Prostate gland (tissue), 2 donors: ENCODE results near the gene CRYZL1. TPM values are rescaled to one million over a fixed set of nuclear protein-coding genes. Genes with fewer than 3 reads are reported as not detected.

Source experiments
- DNase-seq: peaks from one replicate; pipeline ENCODE4 v3.0.0-alpha.2; 2019; ENCODE audit warnings: low spot score
- H3K27ac ChIP-seq, 2 donors: fragments of 200-600 bp; sonication (generic); 2 replicates each; pipeline ENCODE4 v1.5.1; 2017 to 2019
- H3K27me3 ChIP-seq: fragments of 200-600 bp; sonication (generic); replicated peaks from 2 replicates; pipeline ENCODE4 v1.5.1; 2019; ENCODE audit not compliant: insufficient read depth
- H3K36me3 ChIP-seq, 2 donors: fragments of 200-600 bp; sonication (generic); 1 replicate in 1 of 2; 2 replicates in 1 of 2; pipeline versions ENCODE4 v1.5.1 to v1.8.1; 2017 to 2019
- H3K4me1 ChIP-seq: fragments of 200-600 bp; sonication (generic); replicated peaks from 2 replicates; pipeline ENCODE4 v1.5.1; 2019
- H3K4me3 ChIP-seq, 2 donors: fragments of 200-600 bp; sonication (generic); 2 replicates each; pipeline ENCODE4 v1.5.1; 2017 to 2019
- H3K9me3 ChIP-seq: fragments of 200-600 bp; sonication (generic); 2 replicates; pipeline ENCODE4 v1.5.1; 2017
- CTCF ChIP-seq, 4 experiments: fragments of 200-600 bp in 2 of 4; fragments of 450-650 bp in 2 of 4; sonication (generic) in 2 of 4; IDR thresholded peaks; 1 replicate in 3 of 4; 2 replicates in 1 of 4; pipeline ENCODE4 v1.5.1; 2016 to 2019; ENCODE audit warnings: antibody characterized with exemption in 4 of 4, mild to moderate bottlenecking in 2 of 4, moderate library complexity in 2 of 4
- POLR2A ChIP-seq: fragments of 450-650 bp; IDR thresholded peaks from one replicate; pipeline ENCODE4 v1.6.1; 2016; ENCODE audit warnings: antibody characterized with exemption, mild to moderate bottlenecking
- POLR2AphosphoS5 ChIP-seq: sonication (generic); formaldehyde crosslinking; IDR thresholded peaks from one replicate; pipeline ENCODE4 v1.6.1; 2017; ENCODE audit warnings: antibody characterized with exemption
- WGBS: methylation state at CpG from one replicate; pipeline ENCODE4 v1.1.5; 2018; 5-methylcytosine and 5-hydroxymethylcytosine counted together
- intact Hi-C: fragments of 100-400 bp; cut with DNase I; formaldehyde crosslinking; loops from one replicate; pipeline ENCODE4 v1.14.2; 2022
- total RNA-seq, 2 donors: library from RNA; depleted of rRNA; stranded (reverse); fragments of >200 nt; gene quantifications; one replicate each; pipeline ENCODE4 v1.1.0, GENCODE V29; 2016

CRYZL1 gene
- total RNA-seq, 2 donors from 2014 or later: 22.3 to 28.9 TPM

GRCh38 chr21:33540711-33541104 is 100.8 kb downstream of the CRYZL1 start:
- H3K9me3 ChIP-seq: no peaks in the 10 kb centered on the region
- H3K4me3 ChIP-seq: no peak overlapping the region
- no peaks in the 10 kb centered on the region for H3K27me3 ChIP-seq
- no peak for TF ChIP-seq POLR2A
- TF ChIP-seq CTCF (IDR thresholded peaks at IDR 0.05): no peak
- TF ChIP-seq POLR2AphosphoS5: no peak
- intact Hi-C loops: no loop called here
- DNase-seq: no peak
- no peaks in the 10 kb centered on the region for H3K4me1 ChIP-seq
- no peak overlapping the region for H3K27ac ChIP-seq
- WGBS: 72% methylated on average over 3 of the region's 3 CpGs
- H3K36me3 ChIP-seq: no peaks in the 10 kb centered on the region

- Histone ChIP-seq H3K9me3 (no peaks in the 10 kb centered on the region), H3K4me3 (no peak overlapping the region), H3K4me1 (no peaks in the 10 kb centered on the region), H3K36me3 (no peaks in the 10 kb centered on the region), H3K27ac (no peak overlapping the region), H3K27me3 (no peaks in the 10 kb centered on the region)
- DNase-seq: no peak
- 81% methylated on average over 4 of the region's 4 CpGs for WGBS
- intact Hi-C loops: no loop called here
- TF ChIP-seq POLR2A (no peak), CTCF (IDR thresholded peaks at IDR 0.05) (no peak), POLR2AphosphoS5 (no peak)
These were observed 101.9 kb downstream of the CRYZL1 start for GRCh38 chr21:33539616-33540015.

Other genes starting within 250 kb of the CRYZL1 start
- 100 to 1,000 TPM in 1 of 2 donors, 10 to 100 TPM in 1; 88.1 to 122 TPM for gene IFNGR2, start 238.3 kb downstream of the CRYZL1 start, total RNA-seq
- 10 to 100 TPM; 65.9 to 67.4 TPM for gene TMEM50B, start 161.8 kb downstream of the CRYZL1 start, total RNA-seq
- 1 to 10 TPM; 2.3 to 4.4 TPM for gene DNAJC28, start 150.0 kb downstream of the CRYZL1 start, total RNA-seq
- gene GART, start 99.6 kb downstream of the CRYZL1 start, total RNA-seq: 10 to 100 TPM; 55.9 to 65.3 TPM
- 100 to 1,000 TPM; 213 to 222 TPM for gene SON, start 98.7 kb downstream of the CRYZL1 start, total RNA-seq
- 10 to 100 TPM; 11.6 to 16.8 TPM for gene DONSON, start 53.1 kb downstream of the CRYZL1 start, total RNA-seq
- 10 to 100 TPM; 14.8 to 44.9 TPM for gene ITSN1, start 760 bp upstream of the CRYZL1 start, total RNA-seq